Kidney (tissue), 14 donors: ENCODE results near the gene NT5DC4. TPM values are rescaled to one million over a fixed set of nuclear protein-coding genes. Genes with fewer than 3 reads are reported as not detected.

Experiments
- DNase-seq, 5 donors: peaks; one replicate each; pipeline ENCODE4 v3.0.0-alpha.2; 2013 to 2020
- FAIRE-seq: peaks from 2 replicates; lab custom pipeline; 2012; peaks lifted over from hg19 to GRCh38; lab: Jason Lieb, UNC
- H3K27ac ChIP-seq, 2 donors: one replicate each; pipeline ENCODE4 v1.7.0; 2013; ENCODE audit warnings: low read depth in 2 of 2, low read length in 2 of 2, inconsistent platforms in 1 of 2
- H3K27me3 ChIP-seq: one replicate; pipeline ENCODE4 v1.7.1; 2013; ENCODE audit warnings: low read length, inconsistent platforms; ENCODE audit not compliant: control insufficient read depth, insufficient read depth
- H3K36me3 ChIP-seq, 3 donors: one replicate each; pipeline versions ENCODE4 v1.7.0 to v1.7.1; 2013; ENCODE audit warnings: low read length in 3 of 3, control low read depth in 1 of 3, inconsistent platforms in 1 of 3; ENCODE audit not compliant: insufficient read depth in 3 of 3, control insufficient read depth in 2 of 3
- H3K4me1 ChIP-seq, 3 donors: one replicate each; pipeline versions ENCODE4 v1.7.0 to v1.7.1; 2013; ENCODE audit warnings: low read length in 3 of 3, inconsistent platforms in 1 of 3, low read depth in 1 of 3; ENCODE audit not compliant: control insufficient read depth in 2 of 3, insufficient read depth in 2 of 3
- H3K4me3 ChIP-seq, 3 donors: one replicate each; pipeline versions ENCODE4 v1.7.0 to v1.8.1; 2013; ENCODE audit warnings: low read length in 3 of 3, control low read depth in 1 of 3, inconsistent platforms in 1 of 3
- H3K9ac ChIP-seq, 3 donors: one replicate each; pipeline versions ENCODE4 v1.7.0 to v1.7.1; 2013; ENCODE audit warnings: low read length in 3 of 3, control low read depth in 1 of 3, inconsistent platforms in 1 of 3
- H3K9me3 ChIP-seq, 3 donors: one replicate each; pipeline versions ENCODE4 v1.7.0 to v1.7.1; 2013; ENCODE audit warnings: low read length in 3 of 3, control low read depth in 1 of 3, inconsistent platforms in 1 of 3; ENCODE audit not compliant: control insufficient read depth in 2 of 3, insufficient read depth in 1 of 3
- CTCF ChIP-seq: IDR thresholded peaks from 3 replicates; pipeline ENCODE4 v1.5.1; 2012; ENCODE audit warnings: mild to moderate bottlenecking, moderate library complexity, borderline replicate concordance; ENCODE audit not compliant: insufficient read depth; ENCODE audit errors: extremely low read depth
- intact Hi-C: fragments of 100-400 bp; cut with DNase I; formaldehyde crosslinking; loops from one replicate; pipeline ENCODE4 v1.11.1; 2022
- polyA plus RNA-seq: library from polyadenylated mRNA; stranded (reverse); fragments of 350-450 nt; fragmentation: Illumina TruSeq; extraction: RNeasy Lipid Tissue Mini Kit (QIAGEN cat#74804); gene quantifications from one replicate; pipeline ENCODE4 v1.2.3, GENCODE V29; 2014; ENCODE audit warnings: low read depth, low replicate concordance; ENCODE audit not compliant: insufficient read depth
- total RNA-seq: library from RNA; stranded (reverse); fragmentation: NEBNext Ultra II Directional; extraction: Animal tissue kit (Norgen Biotek cat#: 25700); gene quantifications from one replicate; pipeline ENCODE4 v1.2.1, GENCODE V29; 2021
- donor health status: control.
- donor health status: control.
- donor health status: control.
- donor health status: control.
- donor health status: control.
- donor health status: DM: yes; HTN: yes; CAD: no.
- donor health status: Normal renal cell carcinoma (clear cell type).

NT5DC4 gene
- total and polyA plus RNA-seq, 2 donors from 2014 or later = not detected

GRCh38 chr2:112721819-112722522 is 1.2 kb downstream of the NT5DC4 start:
- Histone ChIP-seq H3K4me3 (no peak overlapping the region), H3K9me3 (no peaks in the 10 kb centered on the region), H3K36me3 (no peaks in the 10 kb centered on the region), H3K27me3 (no peaks in the 10 kb centered on the region), H3K4me1 (peaks cover 0 to 2% (median 0%) of the 10 kb centered on the region in 3 donors), H3K27ac (no peak overlapping the region), H3K9ac (no peak overlapping the region)
- no peak for TF ChIP-seq CTCF
- FAIRE-seq = no peak
- intact Hi-C loops = loop anchor here (10.0 kb wide), 1 partner anchor 117 kb away; no protein-coding TSS in a partner anchor
- no peak for DNase-seq

GRCh38 chr2:112722816-112723546 is 2.2 kb downstream of the NT5DC4 start:
- DNase-seq (no peak), FAIRE-seq (no peak)
- Histone ChIP-seq H3K36me3 (no peaks in the 10 kb centered on the region), H3K9me3 (no peaks in the 10 kb centered on the region), H3K27ac (no peak overlapping the region), H3K4me3 (no peak overlapping the region), H3K27me3 (no peaks in the 10 kb centered on the region), H3K4me1 (peaks cover 0 to 2% (median 0%) of the 10 kb centered on the region in 3 donors), H3K9ac (no peak overlapping the region)
- intact Hi-C loops = loop anchor here (10.0 kb wide), 1 partner anchor 118 kb away; no protein-coding TSS in a partner anchor
- TF ChIP-seq CTCF = no peak

- H3K4me3 ChIP-seq = no peak overlapping the region
- DNase-seq (no peak), FAIRE-seq (no peak)
- H3K9ac ChIP-seq = no peak overlapping the region
- H3K4me1 ChIP-seq = peaks cover 0 to 2% (median 0%) of the 10 kb centered on the region in 3 donors
- H3K27ac ChIP-seq = no peak overlapping the region
- TF ChIP-seq CTCF = no peak
- H3K36me3 ChIP-seq = no peaks in the 10 kb centered on the region
- H3K9me3 ChIP-seq = no peaks in the 10 kb centered on the region
- H3K27me3 ChIP-seq = no peaks in the 10 kb centered on the region
- intact Hi-C loops = loop anchor here (10.0 kb wide), 1 partner anchor 119 kb away; no protein-coding TSS in a partner anchor
These were observed 2.7 kb downstream of the NT5DC4 start for GRCh38 chr2:112723547-112723940.
